HCT116 (cell line): ENCODE data around the gene PARVA. TPM values are rescaled to one million over a fixed set of nuclear protein-coding genes. Genes with fewer than 3 reads are reported as not detected.
A peak's percentile ranks its signal among the peaks of the same experiment; 100 is the strongest.

ENCODE experiments used
- ATAC-seq: fragments of 200-7000 bp; cut with Tn5 transposase; 2 replicates; pipeline ENCODE4 v1.9.1; 2020; ENCODE audit warnings: mild to moderate bottlenecking, moderate library complexity
- BruUV-seq: library from RNA; stranded (reverse); fragments of 400-500 nt; replicated peaks from 2 replicates; lab custom pipeline; 2021; lab: Mats Ljungman, UMichigan
- CTCF ChIA-PET: fragments of 300-600 bp; sonication (Branson Sonifier 250); formaldehyde crosslinking; loops from one replicate; lab custom pipeline; 2021; ENCODE audit warnings: antibody characterized with exemption; lab: Charles Lee
- POLR2A ChIA-PET: fragments of 300-600, 350-600 bp; sonication (Branson Sonifier 250); formaldehyde crosslinking; loops from one replicate; lab custom pipeline; 2021; ENCODE audit warnings: antibody characterized with exemption; lab: Charles Lee
- RAD21 ChIA-PET, 2 experiments: fragments of 300-600 bp; sonication (Branson Sonifier 250); formaldehyde crosslinking; loops; one replicate each; lab custom pipeline; 2023; ENCODE audit warnings: low total read pairs in 2 of 2; ENCODE audit not compliant: uncharacterized antibody in 2 of 2, unreplicated experiment in 2 of 2, low non-redundant PET in 1 of 2; lab: Charles Lee
- DNase-seq: peaks from one replicate; pipeline ENCODE4 v3.0.0-alpha.2; 2010; ENCODE audit warnings: low read depth, low spot score
- H2AFZ ChIP-seq: fragments of 200-600 bp; shearing (Covaris generic), sonication (generic); 2 replicates; pipeline ENCODE4 v1.6.1; 2017; ENCODE audit warnings: low read depth, mixed run types, mixed read lengths, antibody characterized with exemption, low read length; ENCODE audit not compliant: poor library complexity, severe bottlenecking
- H3K27ac ChIP-seq: 2 replicates; pipeline ENCODE4 v1.5.1; 2012; ENCODE audit warnings: low read depth, low read length
- H3K27me3 ChIP-seq: fragments of 200-600 bp; sonication (generic); 2 replicates; pipeline ENCODE4 v1.6.1; 2016; ENCODE audit warnings: mixed run types, low read length, mixed read lengths; ENCODE audit not compliant: insufficient read depth
- H3K36me3 ChIP-seq, 2 experiments: fragments of 200-500 bp in 1 of 2; fragments of 200-600 bp in 1 of 2; sonication (Bioruptor generic) in 1 of 2; sonication (generic) in 1 of 2; 2 replicates each; pipeline versions ENCODE4 v1.5.1 to v1.6.1; 2014 to 2016; ENCODE audit warnings: low read length in 2 of 2, inconsistent platforms in 1 of 2, mixed read lengths in 1 of 2, mixed run types in 1 of 2; ENCODE audit not compliant: insufficient read depth in 2 of 2, control insufficient read depth in 1 of 2
- H3K4me1 ChIP-seq, 2 experiments: fragments of 200-600 bp in 1 of 2; sonication (generic) in 1 of 2; 2 replicates each; pipeline versions ENCODE4 v1.5.1 to v1.6.1; 2012 to 2017; ENCODE audit warnings: low read length in 2 of 2, inconsistent platforms in 1 of 2, mild to moderate bottlenecking in 1 of 2, mixed read lengths in 1 of 2, mixed run types in 1 of 2, moderate library complexity in 1 of 2; ENCODE audit not compliant: insufficient read depth in 2 of 2, control insufficient read depth in 1 of 2
- H3K4me2 ChIP-seq: fragments of 200-600 bp; sonication (generic); 2 replicates; pipeline ENCODE4 v1.6.1; 2017; ENCODE audit warnings: mixed run types, low read length, mixed read lengths
- H3K4me3 ChIP-seq, 2 experiments: fragments of 200-600 bp in 1 of 2; sonication (generic) in 1 of 2; replicated peaks in 1 of 2; 2 replicates each; pipeline ENCODE4 v1.5.1; 2011 to 2016; ENCODE audit warnings: low read length in 2 of 2, control low read depth in 1 of 2, low read depth in 1 of 2, mild to moderate bottlenecking in 1 of 2, mixed read lengths in 1 of 2, mixed run types in 1 of 2
- H3K79me2 ChIP-seq: fragments of 200-600 bp; sonication (generic); 2 replicates; pipeline ENCODE4 v1.6.1; 2017; ENCODE audit warnings: mild to moderate bottlenecking, mixed run types, low read length, moderate library complexity, mixed read lengths; ENCODE audit not compliant: insufficient read depth
- H3K9ac ChIP-seq: fragments of 200-600 bp; sonication (generic); 2 replicates; pipeline ENCODE4 v1.6.1; 2016; ENCODE audit warnings: low read length, mixed read lengths
- H3K9me2 ChIP-seq: fragments of 200-600 bp; sonication (generic), shearing (Covaris generic); 2 replicates; pipeline ENCODE4 v1.6.1; 2017; ENCODE audit warnings: mixed run types, mild to moderate bottlenecking, moderate library complexity; ENCODE audit not compliant: insufficient read depth
- H3K9me3 ChIP-seq, 2 experiments: fragments of 200-500 bp in 1 of 2; fragments of 200-600 bp in 1 of 2; sonication (Bioruptor generic) in 1 of 2; sonication (generic) in 1 of 2; 2 replicates each; pipeline ENCODE4 v1.6.1; 2014 to 2017; ENCODE audit warnings: low read length in 2 of 2, mixed read lengths in 2 of 2, inconsistent platforms in 1 of 2, low read depth in 1 of 2, mild to moderate bottlenecking in 1 of 2, mixed run types in 1 of 2, moderate library complexity in 1 of 2; ENCODE audit not compliant: control insufficient read depth in 1 of 2, insufficient read depth in 1 of 2
- H4K20me1 ChIP-seq: fragments of 200-600 bp; sonication (generic), shearing (Covaris generic); 2 replicates; pipeline ENCODE4 v1.6.1; 2017; ENCODE audit warnings: mixed run types, mild to moderate bottlenecking, moderate library complexity; ENCODE audit not compliant: insufficient read depth
- CBX3 ChIP-seq: IDR thresholded peaks from 2 replicates; pipeline ENCODE4 v1.6.1; 2012; ENCODE audit warnings: low read depth
- CEBPB ChIP-seq: IDR thresholded peaks from 2 replicates; pipeline ENCODE4 v1.6.1; 2012; ENCODE audit warnings: low read depth
- EGR1 ChIP-seq: IDR thresholded peaks from 2 replicates; pipeline ENCODE4 v1.6.1; 2012; ENCODE audit warnings: low read depth
- ELF1 ChIP-seq: IDR thresholded peaks from 2 replicates; pipeline ENCODE4 v1.6.1; 2012; ENCODE audit warnings: low read depth, borderline replicate concordance
- EZH2 ChIP-seq: fragments of 200-600 bp; sonication (generic); IDR thresholded peaks from 2 replicates; pipeline ENCODE4 v1.6.1; 2017; ENCODE audit warnings: antibody characterized with exemption, mixed run types
- POLR2AphosphoS5 ChIP-seq: IDR thresholded peaks from 2 replicates; pipeline ENCODE4 v1.6.1; 2011; ENCODE audit warnings: mild to moderate bottlenecking, low read depth, low read length, moderate library complexity
- RAD21 ChIP-seq: IDR thresholded peaks from 2 replicates; pipeline ENCODE4 v1.6.1; 2012; ENCODE audit warnings: low read depth, mild to moderate bottlenecking
- SIN3A ChIP-seq: IDR thresholded peaks from 2 replicates; pipeline ENCODE4 v1.6.1; 2012; ENCODE audit warnings: low read depth
- SRF ChIP-seq: IDR thresholded peaks from 2 replicates; pipeline ENCODE4 v1.6.1; 2012; ENCODE audit warnings: low read depth
- ZFX ChIP-seq: fragments of 450-650 bp; IDR thresholded peaks from 2 replicates; pipeline ENCODE4 v1.6.1; 2017
- ZNF274 ChIP-seq: fragments of 200-500 bp; sonication (Bioruptor generic); IDR thresholded peaks from 2 replicates; pipeline ENCODE4 v1.6.1; 2014; ENCODE audit warnings: mild to moderate bottlenecking, low read depth, low read length, inconsistent platforms
- intact Hi-C: fragments of 100-400 bp; cut with micrococcal nuclease; formaldehyde crosslinking; loops from 2 replicates; pipeline ENCODE4 v1.10.0; 2022
- total RNA-seq: library from RNA; stranded (reverse); gene quantifications from one replicate; pipeline ENCODE4 v1.2.1, GENCODE V29; 2021; ENCODE audit not compliant: unreplicated experiment
- TF ChIP-seq, protein P1 (sequence below), 3 experiments: fragments of 200-600 bp in 1 of 3; sonication (generic) in 1 of 3; IDR thresholded peaks in 2 of 3; conservative IDR thresholded peaks in 1 of 3; 2 replicates each; pipeline ENCODE4 v1.5.1; 2012 to 2017; ENCODE audit warnings: low read depth in 2 of 3, low read length in 2 of 3, antibody characterized with exemption in 1 of 3, borderline replicate concordance in 1 of 3, control low read depth in 1 of 3, mild to moderate bottlenecking in 1 of 3, mixed read lengths in 1 of 3, mixed run types in 1 of 3, moderate library complexity in 1 of 3; ENCODE audit not compliant: insufficient read depth in 1 of 3
- TF ChIP-seq, protein P2 (sequence below): IDR thresholded peaks from 2 replicates; pipeline ENCODE4 v1.6.1; 2012
- TF ChIP-seq, protein P3 (sequence below): IDR thresholded peaks from 2 replicates; pipeline ENCODE4 v1.6.1; 2012

The PARVA gene
- total RNA-seq, 1 experiment from 2014 or later, result 18.4 TPM

DNA sequence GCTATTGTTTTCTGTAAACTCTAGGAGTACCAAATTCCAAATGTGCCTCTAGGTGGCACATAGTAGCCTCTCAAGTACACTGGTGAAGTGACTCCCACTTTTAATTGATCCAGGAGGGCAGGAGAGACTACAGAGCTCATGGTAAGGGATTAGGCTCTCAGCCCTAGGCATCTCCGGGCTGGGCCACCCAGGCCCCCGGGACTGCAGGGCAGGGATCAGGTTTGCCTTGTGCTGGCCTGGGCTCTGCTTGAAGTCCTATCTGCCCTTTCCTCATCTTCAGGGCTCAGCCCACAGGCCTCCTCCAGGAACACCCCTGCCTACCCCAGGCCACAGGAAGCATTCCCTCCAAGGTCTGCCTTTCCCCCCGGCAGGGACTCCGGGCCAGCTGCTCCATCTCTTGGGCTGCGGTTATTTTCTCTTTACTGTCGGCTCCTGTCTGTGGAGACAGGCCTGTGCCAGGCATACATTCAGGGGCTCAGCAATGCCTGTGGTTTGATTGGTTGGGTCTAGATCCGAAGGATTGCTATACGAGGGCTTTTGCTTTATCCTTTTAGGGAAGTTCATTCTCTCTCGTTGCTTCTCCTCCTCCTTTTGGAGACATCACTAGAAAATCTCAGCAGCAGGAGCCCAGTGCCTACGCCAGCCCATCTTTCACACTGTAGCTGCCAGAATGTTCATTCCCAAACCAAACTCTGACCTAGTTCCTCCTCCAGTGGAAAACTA is 32.8 kb downstream of the PARVA start:
- H4K20me1 ChIP-seq, result no peaks in the 10 kb centered on the region
- H3K36me3 ChIP-seq, result no peaks in the 10 kb centered on the region
- H3K27me3 ChIP-seq, result no peaks in the 10 kb centered on the region
- BruUV-seq, result no TSS peak
- ChIA-PET RAD21 (interaction anchor here in 1 of 2 experiments (1.0 to 1.8 kb wide), 2 partner anchors 189 to 478 kb away, joined by 3 to 5 read pairs; no protein-coding TSS in a partner anchor), POLR2A (no interaction called here), CTCF (interaction anchor here (1.1 to 2.9 kb wide), 3 partner anchors 79 to 554 kb away, joined by 3 to 15 read pairs (median 4); no protein-coding TSS in a partner anchor)
- no peak overlapping the region for H3K4me2 ChIP-seq
- no peaks in the 10 kb centered on the region for H3K79me2 ChIP-seq
- no peak overlapping the region for H3K9ac ChIP-seq
- no peak overlapping the region for H3K4me3 ChIP-seq
- H2AFZ ChIP-seq, result no peak overlapping the region
- ATAC-seq (peak; percentile 59), DNase-seq (no peak)
- TF ChIP-seq EGR1, result no peak
- TF ChIP-seq, protein P1, sequence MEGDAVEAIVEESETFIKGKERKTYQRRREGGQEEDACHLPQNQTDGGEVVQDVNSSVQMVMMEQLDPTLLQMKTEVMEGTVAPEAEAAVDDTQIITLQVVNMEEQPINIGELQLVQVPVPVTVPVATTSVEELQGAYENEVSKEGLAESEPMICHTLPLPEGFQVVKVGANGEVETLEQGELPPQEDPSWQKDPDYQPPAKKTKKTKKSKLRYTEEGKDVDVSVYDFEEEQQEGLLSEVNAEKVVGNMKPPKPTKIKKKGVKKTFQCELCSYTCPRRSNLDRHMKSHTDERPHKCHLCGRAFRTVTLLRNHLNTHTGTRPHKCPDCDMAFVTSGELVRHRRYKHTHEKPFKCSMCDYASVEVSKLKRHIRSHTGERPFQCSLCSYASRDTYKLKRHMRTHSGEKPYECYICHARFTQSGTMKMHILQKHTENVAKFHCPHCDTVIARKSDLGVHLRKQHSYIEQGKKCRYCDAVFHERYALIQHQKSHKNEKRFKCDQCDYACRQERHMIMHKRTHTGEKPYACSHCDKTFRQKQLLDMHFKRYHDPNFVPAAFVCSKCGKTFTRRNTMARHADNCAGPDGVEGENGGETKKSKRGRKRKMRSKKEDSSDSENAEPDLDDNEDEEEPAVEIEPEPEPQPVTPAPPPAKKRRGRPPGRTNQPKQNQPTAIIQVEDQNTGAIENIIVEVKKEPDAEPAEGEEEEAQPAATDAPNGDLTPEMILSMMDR (IDR thresholded peaks at IDR 0.05 in 2 of 3, conservative IDR thresholded peaks at IDR 0.05 in 1 of 3; ENCODE audit: borderline replicate concordance in 1 of 3, insufficient read depth in 1 of 3, low read depth in 2 of 3, low read length in 2 of 3), result peak; percentile 36 to 43 (median 43); a peak in 4 of 6 replicates
- TF ChIP-seq RAD21, result peak; percentile 63
- no peaks in the 10 kb centered on the region for H3K9me2 ChIP-seq
- H3K27ac ChIP-seq, result no peak overlapping the region
- intact Hi-C loops, result loop anchor here (1.0 to 5.0 kb wide), 3 partner anchors 79 to 282 kb away; partner anchors contain the start of gene TEAD1
- H3K9me3 ChIP-seq, result no peaks in the 10 kb centered on the region
- peaks cover 5 to 16% of the 10 kb centered on the region in 2 experiments; a peak in 3 of 4 replicates for H3K4me1 ChIP-seq

DNA sequence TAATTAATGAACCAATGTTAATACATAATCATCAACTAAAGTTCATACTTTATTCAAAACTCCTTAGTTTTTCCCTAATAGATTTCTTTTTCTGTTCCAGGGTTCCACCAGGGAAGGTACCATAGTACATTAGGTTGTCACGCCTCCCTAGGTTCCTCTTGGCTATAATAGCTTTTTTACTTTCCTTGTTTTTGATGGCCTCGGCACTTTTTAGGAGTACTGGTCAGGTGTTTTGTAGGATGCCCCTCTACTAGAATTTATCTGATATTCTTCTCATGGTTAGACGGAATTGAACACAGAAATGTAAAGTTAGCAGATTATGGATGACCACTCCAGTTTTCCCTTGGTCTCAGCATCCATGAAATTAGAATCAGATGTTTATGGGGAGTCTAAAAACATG is 34.0 kb downstream of the PARVA start:
- ChIA-PET RAD21 (interaction anchor here in 1 of 2 experiments (1.8 kb wide), 1 partner anchor 477 kb away, joined by 5 read pairs; no protein-coding TSS in a partner anchor), POLR2A (no interaction called here), CTCF (interaction anchor here (0.9 to 2.9 kb wide), 7 partner anchors 9 to 552 kb away, joined by 3 to 15 read pairs (median 4); partner anchors contain the start of gene PARVA)
- Histone ChIP-seq H3K4me2 (peak overlapping the region; percentile 71), H3K9me3 (no peaks in the 10 kb centered on the region), H3K9ac (0 out of 2 replicates have a peak overlapping the region, but pooled peaks have one; percentile 29), H3K27me3 (no peaks in the 10 kb centered on the region), H3K79me2 (no peaks in the 10 kb centered on the region), H2AFZ (no peak overlapping the region), H3K4me1 (peaks cover 5 to 16% of the 10 kb centered on the region in 2 experiments; a peak in 3 of 4 replicates), H4K20me1 (no peaks in the 10 kb centered on the region), H3K27ac (no peak overlapping the region), H3K36me3 (no peaks in the 10 kb centered on the region), H3K4me3 (peak overlapping the region in 1 of 2 experiments; percentile 39; a peak in 1 of 4 replicates), H3K9me2 (no peaks in the 10 kb centered on the region)
- intact Hi-C loops, result loop anchor here (5.0 kb wide), 2 partner anchors 261 to 281 kb away; partner anchors contain the start of gene TEAD1
- no peak for TF ChIP-seq SIN3A
- TF ChIP-seq, protein P2, sequence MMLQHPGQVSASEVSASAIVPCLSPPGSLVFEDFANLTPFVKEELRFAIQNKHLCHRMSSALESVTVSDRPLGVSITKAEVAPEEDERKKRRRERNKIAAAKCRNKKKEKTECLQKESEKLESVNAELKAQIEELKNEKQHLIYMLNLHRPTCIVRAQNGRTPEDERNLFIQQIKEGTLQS, result no peak
- TF ChIP-seq ZNF274, result no peak
- TF ChIP-seq, protein P3, sequence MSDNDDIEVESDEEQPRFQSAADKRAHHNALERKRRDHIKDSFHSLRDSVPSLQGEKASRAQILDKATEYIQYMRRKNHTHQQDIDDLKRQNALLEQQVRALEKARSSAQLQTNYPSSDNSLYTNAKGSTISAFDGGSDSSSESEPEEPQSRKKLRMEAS, result no peak
- no peak for TF ChIP-seq CEBPB
- TF ChIP-seq ELF1, result no peak
- TF ChIP-seq SRF, result no peak
- TF ChIP-seq CBX3, result no peak
- no peak for TF ChIP-seq EGR1
- no peak for TF ChIP-seq POLR2AphosphoS5
- no peak for TF ChIP-seq ZFX
- TF ChIP-seq EZH2, result no peak
- ATAC-seq (no peak), DNase-seq (no peak)
- no TSS peak for BruUV-seq
